Measurements from ENCODE around the gene AK8. TPM values are rescaled to one million over a fixed set of nuclear protein-coding genes. Genes with fewer than 3 reads are reported as not detected.
"Not testable (repeated sequence)": the region's sequence is repeated elsewhere in the genome, so short reads cannot be mapped to it uniquely, and the experiment has no call there.

Gene AK8
- total RNA-seq, 2 experiments from 2014 or later = 0.10 to 0.36 TPM

- H3K4me3 Mint-ChIP-seq = no peak overlapping the region
- peaks cover 22% of the 10 kb centered on the region for H3K36me3 Mint-ChIP-seq
- H3K9me3 Mint-ChIP-seq = peaks cover 8% of the 10 kb centered on the region
- H3K27me3 Mint-ChIP-seq = no peaks in the 10 kb centered on the region
- H3K4me1 Mint-ChIP-seq = peaks cover 15% of the 10 kb centered on the region
- DNase-seq = no peak
- H3K27ac Mint-ChIP-seq = no peak overlapping the region
These were observed 104.2 kb downstream of the AK8 start for GRCh38 chr9:132773764-132774339.

- H3K36me3 Mint-ChIP-seq = peaks cover 22% of the 10 kb centered on the region
- peaks cover 8% of the 10 kb centered on the region for H3K9me3 Mint-ChIP-seq
- H3K27me3 Mint-ChIP-seq = no peaks in the 10 kb centered on the region
- DNase-seq = no peak
- no peak overlapping the region for H3K27ac Mint-ChIP-seq
- no peak overlapping the region for H3K4me3 Mint-ChIP-seq
- H3K4me1 Mint-ChIP-seq = peaks cover 18% of the 10 kb centered on the region
These were observed 105.0 kb downstream of the AK8 start for GRCh38 chr9:132773093-132773492.

- H3K9me3 Mint-ChIP-seq, H3K27ac Mint-ChIP-seq: not testable (repeated sequence)
These were observed 106.3 kb downstream of the AK8 start for GRCh38 chr9:132771752-132772151.

GRCh38 chr9:132770770-132771310 is 107.2 kb downstream of the AK8 start:
- Mint-ChIP-seq H3K9me3 (peaks cover 8% of the 10 kb centered on the region), H3K36me3 (peaks cover 22% of the 10 kb centered on the region), H3K4me1 (peaks cover 18% of the 10 kb centered on the region), H3K27ac (peak overlapping the region; percentile 82), H3K4me3 (peak overlapping the region; percentile 98), H3K27me3 (no peaks in the 10 kb centered on the region)
- DNase-seq = no peak

More at GRCh38 chr9:132771752-132772151, 106.3 kb downstream of the AK8 start:
- Mint-ChIP-seq H3K4me1 (peaks cover 18% of the 10 kb centered on the region), H3K36me3 (peaks cover 22% of the 10 kb centered on the region)
- not testable (repeated sequence) for H3K4me3 Mint-ChIP-seq, DNase-seq, H3K27me3 Mint-ChIP-seq

GRCh38 chr9:132769906-132770769 is 107.9 kb downstream of the AK8 start:
- H3K36me3 Mint-ChIP-seq = peaks cover 22% of the 10 kb centered on the region
- H3K27me3 Mint-ChIP-seq = no peaks in the 10 kb centered on the region
- H3K4me1 Mint-ChIP-seq = peaks cover 18% of the 10 kb centered on the region
- peak overlapping the region; percentile 98 for H3K27ac Mint-ChIP-seq
- peak overlapping the region; percentile 98 for H3K4me3 Mint-ChIP-seq
- peaks cover 8% of the 10 kb centered on the region for H3K9me3 Mint-ChIP-seq
- DNase-seq = peak; percentile 78

DNA sequence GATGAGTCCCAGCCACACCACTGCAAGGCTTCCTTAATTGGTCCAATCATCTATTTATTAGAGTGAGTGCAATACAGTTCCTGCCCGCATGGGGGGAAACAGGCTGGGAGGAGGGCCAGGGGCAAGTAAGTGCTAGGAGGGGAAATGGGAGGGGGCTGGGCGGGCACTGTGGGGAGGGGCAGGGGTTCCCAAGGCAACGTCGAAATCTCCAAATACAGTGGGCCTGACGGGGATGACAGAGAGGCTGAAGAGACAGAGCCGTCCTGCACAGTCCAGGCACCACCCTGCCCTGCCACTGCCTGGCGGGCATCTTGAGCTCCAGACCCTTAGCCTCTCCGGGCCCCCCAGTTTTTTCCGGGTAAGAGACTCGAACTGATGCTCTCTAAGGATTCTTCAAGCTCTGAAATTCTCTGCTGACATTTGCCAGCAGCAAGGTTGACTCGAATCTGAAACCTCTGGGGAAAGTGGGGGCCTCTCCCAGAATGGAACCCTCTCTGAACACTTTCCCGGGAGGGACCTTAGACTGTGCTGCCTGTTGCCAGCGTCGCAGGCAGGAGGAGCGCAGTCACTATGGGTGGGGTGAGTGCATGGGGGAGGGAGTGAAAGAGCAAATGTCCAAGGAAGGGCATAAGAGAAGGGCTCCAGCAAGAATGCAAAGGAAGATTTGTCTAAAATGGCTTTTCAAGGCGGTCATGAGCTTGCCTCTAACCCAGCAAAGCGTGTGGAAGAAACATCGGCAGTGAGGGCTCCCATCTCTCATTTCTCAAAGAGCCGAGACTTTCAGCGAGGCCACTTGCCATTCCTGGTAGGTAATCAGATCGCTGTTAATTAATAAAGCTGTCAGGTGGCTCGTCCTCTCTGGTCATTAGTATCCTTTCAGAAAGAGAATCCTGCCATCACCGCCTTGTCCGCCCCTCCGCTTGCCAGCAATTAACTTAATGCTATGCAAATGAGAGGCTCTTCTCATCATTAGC is 108.9 kb downstream of the AK8 start:
- Mint-ChIP-seq H3K4me3 (peak overlapping the region; percentile 98), H3K4me1 (peaks cover 18% of the 10 kb centered on the region), H3K27ac (peak overlapping the region; percentile 98), H3K27me3 (no peaks in the 10 kb centered on the region), H3K36me3 (peaks cover 22% of the 10 kb centered on the region), H3K9me3 (peaks cover 8% of the 10 kb centered on the region)
- peak; percentile 66 for DNase-seq

DNA sequence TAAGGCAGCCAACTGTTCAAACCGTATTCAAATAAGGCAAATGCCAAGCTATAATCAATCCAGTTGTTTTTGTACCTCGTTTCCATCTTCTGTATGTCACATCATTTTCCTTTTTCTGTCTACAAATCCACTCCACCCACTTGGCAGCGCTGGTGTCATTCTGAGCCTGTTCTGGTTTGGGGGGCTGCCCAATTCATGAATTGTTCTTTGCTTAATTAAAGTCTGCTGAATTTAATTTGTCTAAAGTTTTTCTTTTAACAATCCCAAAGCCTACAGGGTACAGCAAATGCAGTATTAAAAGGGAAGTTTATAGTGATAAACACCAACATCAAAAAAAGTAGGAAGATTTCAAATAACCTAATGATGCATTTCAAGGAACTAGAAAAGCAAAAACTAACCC is 114.5 kb downstream of the AK8 start:
- no peak overlapping the region for H3K27ac Mint-ChIP-seq
- no peaks in the 10 kb centered on the region for H3K36me3 Mint-ChIP-seq
- peaks cover 1% of the 10 kb centered on the region for H3K4me1 Mint-ChIP-seq
- DNase-seq = no peak
- no peaks in the 10 kb centered on the region for H3K9me3 Mint-ChIP-seq
- H3K4me3 Mint-ChIP-seq = no peak overlapping the region
- peaks cover 8% of the 10 kb centered on the region for H3K27me3 Mint-ChIP-seq

GRCh38 chr9:132762896-132763295 is 115.2 kb downstream of the AK8 start:
- DNase-seq = no peak
- peaks cover 8% of the 10 kb centered on the region for H3K27me3 Mint-ChIP-seq
- H3K36me3 Mint-ChIP-seq = no peaks in the 10 kb centered on the region
- no peaks in the 10 kb centered on the region for H3K9me3 Mint-ChIP-seq
- no peak overlapping the region for H3K27ac Mint-ChIP-seq
- H3K4me3 Mint-ChIP-seq = no peak overlapping the region
- no peaks in the 10 kb centered on the region for H3K4me1 Mint-ChIP-seq

- Mint-ChIP-seq H3K27me3 (peaks cover 8% of the 10 kb centered on the region), H3K4me1 (no peaks in the 10 kb centered on the region), H3K4me3 (no peak overlapping the region), H3K27ac (no peak overlapping the region), H3K36me3 (no peaks in the 10 kb centered on the region), H3K9me3 (no peaks in the 10 kb centered on the region)
- no peak for DNase-seq
These were observed 116.5 kb downstream of the AK8 start for GRCh38 chr9:132761602-132762001.

GRCh38 chr9:132760057-132760456 is 118.0 kb downstream of the AK8 start:
- Mint-ChIP-seq H3K36me3 (no peaks in the 10 kb centered on the region), H3K4me3 (no peak overlapping the region), H3K27me3 (peaks cover 8% of the 10 kb centered on the region), H3K4me1 (no peaks in the 10 kb centered on the region), H3K9me3 (no peaks in the 10 kb centered on the region), H3K27ac (no peak overlapping the region)
- no peak for DNase-seq

DNA sequence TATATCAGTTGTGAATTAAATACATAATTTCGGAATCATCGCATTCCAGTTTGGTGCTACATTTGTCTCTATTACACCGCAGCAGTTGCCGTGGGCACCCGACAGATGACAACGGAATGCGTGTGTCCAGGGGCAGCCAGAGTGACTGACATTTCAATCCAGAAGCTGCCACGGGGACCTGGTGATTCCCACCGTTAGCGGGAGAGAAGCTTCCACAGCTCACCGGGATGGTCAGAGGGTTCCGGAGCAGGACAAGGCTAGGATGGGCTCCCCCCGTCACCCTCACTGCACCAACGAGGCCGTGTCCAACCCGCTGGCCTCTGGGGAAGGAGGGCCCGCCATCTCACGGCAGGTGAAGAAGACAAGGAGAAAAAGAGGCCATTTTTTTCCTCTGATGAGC is 121.1 kb downstream of the AK8 start:
- no peaks in the 10 kb centered on the region for H3K4me1 Mint-ChIP-seq
- no peaks in the 10 kb centered on the region for H3K9me3 Mint-ChIP-seq
- H3K4me3 Mint-ChIP-seq = no peak overlapping the region
- H3K27me3 Mint-ChIP-seq = peaks cover 5% of the 10 kb centered on the region
- no peak for DNase-seq
- H3K27ac Mint-ChIP-seq = no peak overlapping the region
- H3K36me3 Mint-ChIP-seq = no peaks in the 10 kb centered on the region

DNA sequence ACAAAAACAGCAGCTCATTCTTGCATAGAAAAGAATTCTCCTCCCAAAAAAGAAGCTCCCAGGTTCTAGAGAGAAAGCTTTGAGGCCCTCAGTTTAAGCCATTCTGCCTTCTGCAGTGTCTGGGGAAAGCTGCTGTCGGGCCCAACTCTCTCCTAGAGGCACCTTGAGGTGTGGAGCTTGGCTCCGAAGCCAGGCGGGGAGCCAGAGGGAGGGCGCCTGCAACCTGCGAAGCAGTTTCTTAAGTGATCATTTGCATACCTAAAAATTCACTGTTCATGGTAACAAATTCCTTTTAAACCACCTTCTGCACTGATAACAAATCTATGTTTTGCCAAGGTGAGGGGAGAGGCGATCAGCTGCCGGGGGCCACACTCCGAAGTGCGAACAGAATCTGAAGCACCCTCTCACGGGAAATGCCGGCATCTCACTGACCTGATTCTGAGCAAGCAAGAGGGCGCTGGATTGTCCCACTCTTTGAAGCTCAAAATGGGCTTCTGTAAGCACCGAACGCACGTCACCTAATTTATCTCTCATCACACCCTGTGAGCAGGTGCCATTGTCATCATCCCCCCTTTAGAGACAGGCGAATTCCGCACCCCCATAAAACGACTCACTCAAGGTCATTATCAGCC is 121.8 kb downstream of the AK8 start:
- H3K4me3 Mint-ChIP-seq = no peak overlapping the region

GRCh38 chr9:132755096-132755495 is 123.0 kb downstream of the AK8 start:
- Mint-ChIP-seq H3K27ac (no peak overlapping the region), H3K4me1 (no peaks in the 10 kb centered on the region)

More for the DNA sequence above, 121.8 kb downstream of the AK8 start:
- no peaks in the 10 kb centered on the region for H3K36me3 Mint-ChIP-seq
- DNase-seq = no peak
- H3K27ac Mint-ChIP-seq = no peak overlapping the region
- no peaks in the 10 kb centered on the region for H3K9me3 Mint-ChIP-seq
- no peaks in the 10 kb centered on the region for H3K4me1 Mint-ChIP-seq
- H3K27me3 Mint-ChIP-seq = peaks cover 5% of the 10 kb centered on the region

GRCh38 chr9:132754236-132754635 is 123.8 kb downstream of the AK8 start:
- no peak overlapping the region for H3K4me3 Mint-ChIP-seq
- H3K4me1 Mint-ChIP-seq = no peaks in the 10 kb centered on the region
- H3K36me3 Mint-ChIP-seq = no peaks in the 10 kb centered on the region
- peaks cover 2% of the 10 kb centered on the region for H3K27me3 Mint-ChIP-seq
- no peak overlapping the region for H3K27ac Mint-ChIP-seq
- H3K9me3 Mint-ChIP-seq = no peaks in the 10 kb centered on the region
- no peak for DNase-seq

More at GRCh38 chr9:132755096-132755495, 123.0 kb downstream of the AK8 start:
- H3K36me3 Mint-ChIP-seq = no peaks in the 10 kb centered on the region
- DNase-seq = no peak
- H3K27me3 Mint-ChIP-seq = peaks cover 5% of the 10 kb centered on the region
- no peak overlapping the region for H3K4me3 Mint-ChIP-seq
- H3K9me3 Mint-ChIP-seq = no peaks in the 10 kb centered on the region
